Measurements from ENCODE around the gene ASPG.

ASPG gene

GRCh38 chr14:104158827-104159798 is 73.6 kb downstream of the ASPG start:
- no peak for DNase-seq (ENCODE audit: low read depth in 1 of 2, low spot score in 1 of 2)
- in situ Hi-C loops (cut with HindIII; ENCODE audit: low pct_unique_long_range_greater_than_20kb, low sequenced_read_pairs) = no loop called here

GRCh38 chr14:104159990-104160389 is 74.5 kb downstream of the ASPG start:
- in situ Hi-C loops (cut with HindIII; ENCODE audit: low pct_unique_long_range_greater_than_20kb, low sequenced_read_pairs) = no loop called here
- no peak for TF ChIP-seq JUND (IDR thresholded peaks at IDR 0.05; ENCODE audit: low read depth)
- DNase-seq (ENCODE audit: low read depth in 1 of 2, low spot score in 1 of 2) = no peak

More at GRCh38 chr14:104158827-104159798, 73.6 kb downstream of the ASPG start:
- no peak for TF ChIP-seq JUND (IDR thresholded peaks at IDR 0.05; ENCODE audit: low read depth)

- in situ Hi-C loops (cut with HindIII; ENCODE audit: low pct_unique_long_range_greater_than_20kb, low sequenced_read_pairs) = no loop called here
- TF ChIP-seq JUND (IDR thresholded peaks at IDR 0.05; ENCODE audit: low read depth) = no peak
- no peak for DNase-seq (ENCODE audit: low read depth in 1 of 2, low spot score in 1 of 2)
Measured at GRCh38 chr14:104161602-104162367, 76.3 kb downstream of the ASPG start.

GRCh38 chr14:104162495-104162894 is 77.0 kb downstream of the ASPG start:
- in situ Hi-C loops (cut with HindIII; ENCODE audit: low pct_unique_long_range_greater_than_20kb, low sequenced_read_pairs) = no loop called here
- no peak for TF ChIP-seq JUND (IDR thresholded peaks at IDR 0.05; ENCODE audit: low read depth)
- DNase-seq (ENCODE audit: low read depth in 1 of 2, low spot score in 1 of 2) = no peak

- in situ Hi-C loops (cut with HindIII; ENCODE audit: low pct_unique_long_range_greater_than_20kb, low sequenced_read_pairs) = no loop called here
- DNase-seq (ENCODE audit: low read depth in 1 of 2, low spot score in 1 of 2) = no peak
- TF ChIP-seq JUND (IDR thresholded peaks at IDR 0.05; ENCODE audit: low read depth) = no peak
Measured at GRCh38 chr14:104163541-104163940, 78.0 kb downstream of the ASPG start.

GRCh38 chr14:104164041-104164440 is 78.5 kb downstream of the ASPG start:
- TF ChIP-seq JUND (IDR thresholded peaks at IDR 0.05; ENCODE audit: low read depth) = no peak
- in situ Hi-C loops (cut with HindIII; ENCODE audit: low pct_unique_long_range_greater_than_20kb, low sequenced_read_pairs) = no loop called here
- no peak for DNase-seq (ENCODE audit: low read depth in 1 of 2, low spot score in 1 of 2)

GRCh38 chr14:104164512-104164911 is 79.0 kb downstream of the ASPG start:
- in situ Hi-C loops (cut with HindIII; ENCODE audit: low pct_unique_long_range_greater_than_20kb, low sequenced_read_pairs) = no loop called here
- DNase-seq (ENCODE audit: low read depth in 1 of 2, low spot score in 1 of 2) = no peak
- TF ChIP-seq JUND (IDR thresholded peaks at IDR 0.05; ENCODE audit: low read depth) = no peak
